Muscle of leg (tissue), 11 donors: ENCODE measurements around the gene PRDX6. TPM values are rescaled to one million over a fixed set of nuclear protein-coding genes. Genes with fewer than 3 reads are reported as not detected.

Source experiments
- DNase-seq: peaks from one replicate; pipeline ENCODE4 v3.0.0; 2013
- H3K27ac ChIP-seq: one replicate; pipeline ENCODE4 v1.5.1; 2013; ENCODE audit warnings: mild to moderate bottlenecking, low read length, control low read depth
- H3K27me3 ChIP-seq: one replicate; pipeline ENCODE4 v1.6.1; 2013; ENCODE audit warnings: low read length; ENCODE audit not compliant: control insufficient read depth, insufficient read depth
- H3K36me3 ChIP-seq: one replicate; pipeline ENCODE4 v1.6.1; 2013; ENCODE audit warnings: low read length; ENCODE audit not compliant: control insufficient read depth, insufficient read depth
- H3K4me1 ChIP-seq: one replicate; pipeline ENCODE4 v1.6.1; 2013; ENCODE audit warnings: low read length; ENCODE audit not compliant: control insufficient read depth, insufficient read depth
- H3K4me3 ChIP-seq: one replicate; pipeline ENCODE4 v1.5.1; 2013; ENCODE audit warnings: low read length, control low read depth
- H3K9me3 ChIP-seq: replicated peaks from 2 replicates; pipeline ENCODE4 v1.6.1; 2013; ENCODE audit warnings: low read depth, low read length; ENCODE audit not compliant: control insufficient read depth
- WGBS: methylation state at CpG from one replicate; pipeline ENCODE4 v1.1.5; 2013; ENCODE audit warnings: missing lambda C conversion rate; ENCODE audit not compliant: insufficient coverage; 5-methylcytosine and 5-hydroxymethylcytosine counted together
- polyA plus RNA-seq, 8 donors: library from polyadenylated mRNA; unstranded; fragments of 120-200 nt; gene quantifications; one replicate each; pipeline versions ENCODE4 v1.2.1 to v1.2.3, GENCODE V29; 2013; ENCODE audit warnings: inconsistent platforms in 1 of 8, low replicate concordance in 1 of 8; ENCODE audit not compliant: insufficient read length in 8 of 8, insufficient read depth in 1 of 8
- total RNA-seq: library from RNA; stranded (reverse); fragments of 120-200 nt; gene quantifications from one replicate; pipeline ENCODE4 v1.2.4, GENCODE V29; 2013

Gene PRDX6
- total and polyA plus RNA-seq, 9 donors: 370 to 753 (median 541) TPM

DNA sequence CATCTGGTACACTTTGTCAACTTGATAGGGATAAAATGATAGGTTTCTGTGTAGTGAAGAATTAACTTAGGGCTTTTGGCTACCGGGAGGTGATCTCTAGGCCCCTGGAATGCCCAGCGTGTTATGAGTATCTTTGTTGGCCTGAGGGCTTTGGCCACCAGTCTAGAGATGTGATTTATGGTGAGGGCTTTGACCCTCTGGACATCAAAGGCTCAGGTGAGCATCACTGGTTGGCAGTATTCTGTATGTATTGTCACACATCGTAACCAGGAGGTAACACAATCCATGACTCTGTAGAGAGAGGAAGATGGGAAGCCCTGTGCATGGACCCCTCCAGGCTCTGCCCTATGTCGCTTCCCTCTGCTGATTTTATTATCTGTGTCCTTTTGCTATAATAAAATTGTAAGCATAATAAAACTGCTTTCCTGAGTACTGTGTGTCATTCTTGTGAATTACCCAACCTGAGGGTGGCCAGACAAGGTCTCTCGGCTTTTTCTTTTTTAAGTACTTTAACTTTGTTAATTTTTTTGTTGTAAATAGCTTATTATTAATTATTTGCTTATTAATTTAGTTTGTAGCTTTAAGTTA is 40.2 kb upstream of the PRDX6 start:
- no peak for DNase-seq
- H3K4me1 ChIP-seq: peaks cover 1% of the 10 kb centered on the region
- no peaks in the 10 kb centered on the region for H3K36me3 ChIP-seq
- no CpG with 5 or more reads among the region's 5 CpGs for WGBS
- no peaks in the 10 kb centered on the region for H3K9me3 ChIP-seq
- H3K27me3 ChIP-seq: no peaks in the 10 kb centered on the region
- no peak overlapping the region for H3K4me3 ChIP-seq
- no peak overlapping the region for H3K27ac ChIP-seq

DNA sequence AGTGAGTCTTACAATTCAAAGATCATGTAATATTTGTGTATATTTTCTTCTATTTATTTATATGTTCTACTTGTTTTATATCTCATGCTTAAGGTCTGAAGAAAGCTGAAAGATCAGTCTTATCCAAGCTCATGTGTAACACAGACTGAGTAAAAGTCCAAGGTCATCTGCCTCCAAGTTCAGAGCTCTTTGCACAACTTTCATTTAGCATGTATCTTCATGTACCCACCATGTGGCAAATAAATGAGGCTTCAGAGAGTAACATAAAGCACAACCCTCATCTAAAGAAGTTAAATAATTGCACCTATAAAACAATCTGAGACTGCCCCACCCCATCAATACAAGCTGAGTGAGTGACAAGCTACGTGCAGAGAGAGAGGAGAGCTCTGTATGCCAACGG is 38.5 kb upstream of the PRDX6 start:
- Histone ChIP-seq H3K27ac (no peak overlapping the region), H3K36me3 (no peaks in the 10 kb centered on the region), H3K9me3 (no peaks in the 10 kb centered on the region), H3K4me3 (no peak overlapping the region), H3K4me1 (no peaks in the 10 kb centered on the region), H3K27me3 (no peaks in the 10 kb centered on the region)
- no peak for DNase-seq
- no CpG with 5 or more reads among the region's 2 CpGs for WGBS

DNA sequence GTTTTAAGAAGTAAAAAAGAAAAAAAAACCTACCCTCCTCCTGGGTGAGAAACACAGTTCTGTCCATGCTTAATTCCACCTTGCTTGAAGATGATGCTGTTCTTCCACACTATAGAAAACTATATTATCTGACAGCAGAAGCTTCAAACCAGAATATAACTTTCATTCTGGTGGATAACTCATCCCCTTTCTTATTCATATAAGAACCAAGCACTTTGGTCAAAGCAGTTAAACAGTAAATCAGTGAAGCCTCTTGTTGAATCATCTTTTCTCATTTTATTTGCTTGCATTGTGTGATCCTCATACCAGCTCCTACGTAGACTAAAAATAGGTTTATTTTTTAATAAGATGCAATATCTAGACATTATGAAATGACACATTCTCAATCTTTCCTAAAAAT is 36.7 kb upstream of the PRDX6 start:
- no peak for DNase-seq
- Histone ChIP-seq H3K4me3 (no peak overlapping the region), H3K9me3 (no peaks in the 10 kb centered on the region), H3K27me3 (no peaks in the 10 kb centered on the region), H3K4me1 (no peaks in the 10 kb centered on the region), H3K27ac (no peak overlapping the region), H3K36me3 (no peaks in the 10 kb centered on the region)
- WGBS: no CpG with 5 or more reads among the region's 1 CpG

DNA sequence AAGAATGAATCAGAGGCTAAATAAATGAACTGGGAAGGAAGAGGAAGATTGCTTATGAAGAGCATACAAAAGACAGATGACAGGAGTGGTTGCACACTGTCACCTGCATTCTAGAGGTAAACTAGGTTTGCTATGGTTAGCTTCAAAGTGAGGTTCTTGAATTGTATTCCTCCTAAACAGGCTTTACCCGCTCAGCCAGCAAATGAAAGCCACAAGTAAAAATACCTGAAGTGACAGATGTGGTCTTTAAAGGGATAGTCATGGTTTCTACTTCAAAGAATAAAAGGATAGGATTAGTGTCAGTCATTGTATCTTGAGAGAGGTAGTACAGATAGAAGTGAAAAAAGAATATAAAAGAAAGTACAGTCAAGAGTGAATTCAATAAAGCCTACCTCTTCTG is 32.4 kb upstream of the PRDX6 start:
- Histone ChIP-seq H3K27me3 (no peaks in the 10 kb centered on the region), H3K4me1 (no peaks in the 10 kb centered on the region), H3K9me3 (peaks cover 9% of the 10 kb centered on the region), H3K27ac (no peak overlapping the region), H3K4me3 (no peak overlapping the region), H3K36me3 (no peaks in the 10 kb centered on the region)
- no peak for DNase-seq
- 80% methylated on average over 1 of the region's 1 CpG for WGBS

DNA sequence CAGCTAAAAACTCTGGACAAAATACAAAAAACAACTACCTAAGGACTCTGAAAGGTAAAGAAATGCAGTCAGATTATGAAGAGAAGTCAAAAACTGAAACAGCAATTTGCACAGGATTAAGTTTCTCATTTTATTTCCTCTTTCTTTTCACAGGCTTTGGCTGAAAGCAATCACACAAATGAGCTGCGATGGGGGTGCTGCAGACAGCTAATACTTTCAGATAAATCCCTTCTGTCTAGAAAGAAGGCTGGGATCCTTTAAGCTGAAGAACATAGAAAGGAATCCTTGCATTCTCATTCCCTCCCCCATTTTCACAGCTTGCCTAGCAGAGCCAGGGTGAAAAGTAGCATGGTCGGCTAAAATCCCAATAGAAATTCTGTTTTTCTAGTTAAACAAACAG is 32.0 kb upstream of the PRDX6 start:
- Histone ChIP-seq H3K9me3 (peaks cover 9% of the 10 kb centered on the region), H3K4me3 (no peak overlapping the region), H3K4me1 (no peaks in the 10 kb centered on the region), H3K36me3 (no peaks in the 10 kb centered on the region), H3K27me3 (no peaks in the 10 kb centered on the region), H3K27ac (no peak overlapping the region)
- 83% methylated on average over 1 of the region's 2 CpGs for WGBS
- DNase-seq: no peak

DNA sequence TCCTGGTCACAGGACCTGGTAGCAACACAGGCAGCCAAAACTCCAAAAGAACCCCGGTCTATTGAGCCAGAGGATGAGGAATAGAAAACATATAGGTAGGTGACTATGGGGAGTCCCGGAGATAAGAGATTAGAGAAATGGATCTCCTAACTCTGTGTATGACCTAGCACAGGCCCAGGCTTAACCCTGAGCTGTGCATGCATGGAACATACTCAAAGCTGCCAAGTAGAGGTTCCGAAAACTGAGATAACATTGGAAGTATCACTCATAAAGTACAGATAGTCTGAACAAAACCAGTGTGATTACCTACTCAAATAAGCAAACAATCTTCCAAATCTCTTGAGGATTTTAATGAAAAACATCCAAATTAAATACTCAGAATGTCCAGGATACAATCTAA is 31.5 kb upstream of the PRDX6 start:
- H3K27me3 ChIP-seq: no peaks in the 10 kb centered on the region
- no peaks in the 10 kb centered on the region for H3K4me1 ChIP-seq
- H3K27ac ChIP-seq: no peak overlapping the region
- DNase-seq: no peak
- 100% methylated on average over 1 of the region's 3 CpGs for WGBS
- no peaks in the 10 kb centered on the region for H3K36me3 ChIP-seq
- peaks cover 9% of the 10 kb centered on the region for H3K9me3 ChIP-seq
- H3K4me3 ChIP-seq: no peak overlapping the region

DNA sequence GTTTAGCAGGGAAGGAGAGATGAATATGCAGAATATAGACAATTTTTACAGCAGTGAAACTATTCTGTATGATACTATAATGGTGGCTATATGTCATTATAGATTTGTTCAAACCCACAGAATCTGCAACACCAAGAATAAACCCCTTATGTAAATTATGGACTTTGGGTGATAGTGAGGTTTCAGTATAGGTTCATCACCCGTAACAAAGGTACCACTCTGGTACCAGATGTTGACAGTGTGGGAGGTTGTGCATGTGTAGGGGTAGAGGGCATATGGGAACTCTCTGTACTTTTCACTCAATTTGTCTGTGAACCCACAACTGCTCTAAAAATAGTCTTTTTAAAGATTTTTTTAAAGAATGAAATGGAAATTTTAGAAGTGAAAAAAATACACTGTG is 29.9 kb upstream of the PRDX6 start:
- DNase-seq: no peak
- no CpG with 5 or more reads among the region's 1 CpG for WGBS
- H3K9me3 ChIP-seq: peaks cover 9% of the 10 kb centered on the region
- no peak overlapping the region for H3K4me3 ChIP-seq
- H3K4me1 ChIP-seq: no peaks in the 10 kb centered on the region
- H3K27me3 ChIP-seq: no peaks in the 10 kb centered on the region
- H3K27ac ChIP-seq: no peak overlapping the region
- H3K36me3 ChIP-seq: no peaks in the 10 kb centered on the region

DNA sequence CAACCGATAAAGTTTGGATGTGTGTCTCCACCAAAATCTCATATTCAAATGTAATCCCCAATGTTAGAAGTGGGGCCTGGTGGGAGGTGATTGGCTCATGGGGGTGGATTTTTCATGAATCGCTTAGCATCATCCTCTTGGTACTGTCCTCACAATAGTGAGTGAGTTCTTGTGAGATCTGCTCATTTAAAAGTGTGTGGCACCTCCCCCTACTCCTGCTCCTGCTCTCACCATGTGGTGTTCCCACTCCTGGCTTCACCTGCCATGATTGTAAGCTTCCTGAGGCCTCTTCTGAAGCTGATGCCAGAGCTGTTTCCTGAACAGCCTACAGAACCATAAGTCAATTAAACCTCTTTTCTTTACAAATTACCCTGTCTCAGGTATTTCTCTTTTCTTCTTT is 28.2 kb upstream of the PRDX6 start:
- H3K4me3 ChIP-seq: no peak overlapping the region
- H3K9me3 ChIP-seq: peaks cover 9% of the 10 kb centered on the region
- H3K4me1 ChIP-seq: no peaks in the 10 kb centered on the region
- H3K27me3 ChIP-seq: no peaks in the 10 kb centered on the region
- DNase-seq: no peak
- no CpG with 5 or more reads among the region's 2 CpGs for WGBS
- H3K36me3 ChIP-seq: no peaks in the 10 kb centered on the region
- H3K27ac ChIP-seq: no peak overlapping the region

DNA sequence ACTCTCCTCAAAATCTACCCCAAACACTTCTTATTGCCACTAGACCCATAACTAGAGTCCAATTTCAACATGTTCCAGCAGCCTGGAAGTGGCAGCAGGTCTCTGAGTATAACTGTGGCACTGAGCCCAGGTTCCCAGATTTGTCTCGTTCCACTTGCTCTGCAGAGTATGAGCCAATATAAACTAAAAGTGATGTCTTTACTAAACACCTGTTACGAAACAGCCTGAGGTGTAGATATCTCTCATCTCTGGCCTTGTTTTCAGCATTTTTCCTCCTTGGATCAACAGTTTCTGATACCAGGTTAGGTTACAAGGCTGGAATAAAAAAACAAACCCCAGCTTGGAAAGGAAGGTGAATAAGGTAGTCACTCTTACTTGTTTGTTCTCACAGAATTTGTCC is 25.2 kb upstream of the PRDX6 start:
- Histone ChIP-seq H3K4me1 (no peaks in the 10 kb centered on the region), H3K4me3 (no peak overlapping the region), H3K27ac (no peak overlapping the region), H3K27me3 (no peaks in the 10 kb centered on the region), H3K9me3 (peaks cover 3% of the 10 kb centered on the region), H3K36me3 (no peaks in the 10 kb centered on the region)
- no CpG with 5 or more reads among the region's 2 CpGs for WGBS
- no peak for DNase-seq

DNA sequence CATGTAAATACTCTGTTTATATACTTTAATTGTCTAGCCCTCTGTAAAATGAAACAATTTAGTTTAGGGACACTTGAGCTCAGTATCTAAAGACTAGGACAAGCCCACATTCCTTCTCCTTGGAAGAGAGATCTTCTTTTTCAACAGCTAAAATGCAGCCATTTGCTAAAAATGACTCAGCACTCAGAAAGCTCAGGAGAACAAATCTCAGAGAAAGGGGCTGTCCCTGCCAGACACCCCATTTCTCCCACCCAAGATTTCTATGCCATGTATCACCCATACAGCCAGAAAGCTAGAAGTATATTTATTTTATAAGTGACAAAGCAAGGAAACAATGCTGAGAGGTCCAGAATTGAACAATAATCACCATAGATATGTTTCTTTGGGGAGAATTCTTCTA is 23.2 kb upstream of the PRDX6 start:
- H3K9me3 ChIP-seq: no peaks in the 10 kb centered on the region
- no peaks in the 10 kb centered on the region for H3K36me3 ChIP-seq
- no peaks in the 10 kb centered on the region for H3K4me1 ChIP-seq
- DNase-seq: no peak
- H3K4me3 ChIP-seq: no peak overlapping the region
- no peak overlapping the region for H3K27ac ChIP-seq
- no peaks in the 10 kb centered on the region for H3K27me3 ChIP-seq

DNA sequence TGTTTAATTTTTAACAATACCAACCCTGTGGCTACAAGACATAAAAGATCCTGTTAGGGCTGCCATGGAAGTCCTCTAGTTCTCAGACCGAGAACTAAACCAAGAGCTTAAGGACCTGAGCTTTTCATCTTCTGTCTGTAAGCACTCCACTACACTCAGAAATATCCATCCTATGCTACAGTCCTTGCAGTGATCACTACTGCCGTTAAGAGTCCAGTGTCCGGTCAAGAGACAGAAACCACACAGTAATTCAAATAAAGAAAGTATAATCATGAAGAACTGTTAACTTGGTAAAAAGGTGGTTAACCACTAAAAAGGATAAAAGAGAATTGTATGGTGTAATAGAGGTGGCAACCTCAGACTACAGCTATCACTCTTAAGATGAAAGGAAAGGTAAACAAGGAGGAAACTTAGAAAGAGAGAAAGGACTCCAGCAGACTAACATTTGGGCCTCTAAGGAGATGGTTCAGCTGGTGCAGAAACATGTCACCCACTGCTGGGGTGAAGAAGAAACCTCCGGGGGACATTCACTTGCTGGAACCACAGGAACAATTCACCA is 22.1 kb upstream of the PRDX6 start:
- Histone ChIP-seq H3K27ac (no peak overlapping the region), H3K4me1 (peaks cover 4% of the 10 kb centered on the region), H3K9me3 (no peaks in the 10 kb centered on the region), H3K27me3 (no peaks in the 10 kb centered on the region), H3K36me3 (peaks cover 5% of the 10 kb centered on the region), H3K4me3 (no peak overlapping the region)
- DNase-seq: no peak
- 100% methylated on average over 1 of the region's 4 CpGs for WGBS
